HG03457 (cell line): Measurements from ENCODE around the gene KRCC1.

Experiments used
- ATAC-seq: cut with Tn5 transposase; IDR thresholded peaks from one replicate; pipeline ENCODE4 v1.9.1; 2021; ENCODE audit warnings: moderate number of reproducible peaks; ENCODE audit not compliant: unreplicated experiment

KRCC1 gene

DNA sequence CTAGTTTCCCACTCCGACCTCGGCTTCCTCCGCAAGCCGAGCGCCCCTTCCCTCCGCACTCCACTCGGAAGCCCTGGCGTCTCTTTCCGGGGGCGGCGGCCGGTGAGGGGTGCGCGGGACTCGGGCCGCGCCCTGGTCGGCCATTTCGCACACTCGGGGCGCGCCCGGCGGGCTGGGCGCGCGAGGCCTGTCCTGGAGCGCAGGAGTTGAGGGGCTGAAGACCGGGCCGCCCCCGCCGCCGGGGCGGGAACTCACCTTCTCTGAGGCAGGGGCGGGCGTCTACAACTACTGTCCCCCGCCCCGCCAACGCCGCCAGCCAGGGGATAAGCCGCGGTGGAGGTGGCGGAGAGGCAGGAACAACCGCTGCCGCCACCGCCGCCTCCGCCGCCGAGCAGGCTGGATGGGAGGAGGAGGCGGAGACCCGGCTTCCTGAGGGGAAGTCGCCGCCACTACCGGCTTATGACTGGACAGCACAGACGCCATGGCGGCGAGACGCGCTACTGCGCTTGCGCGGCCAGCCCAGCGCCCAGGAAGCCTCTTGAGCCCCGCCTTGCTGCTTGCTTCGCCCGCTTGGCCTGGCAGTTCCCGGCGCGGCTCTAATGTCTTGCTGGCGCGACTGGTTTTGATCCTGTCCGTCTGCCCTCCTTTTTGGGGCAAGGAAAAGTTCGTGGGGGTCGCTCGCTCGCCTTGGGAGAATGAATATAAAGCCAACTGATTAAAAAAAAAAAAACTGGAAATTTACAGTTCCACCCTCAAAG lies at the start of gene KRCC1:
Gene KRCC1 (minus strand): TSS at position 413 of the 758 bp plus-strand sequence. CDS start 27,220 bp downstream, outside the sequence.
- peak; percentile 90 for ATAC-seq

DNA sequence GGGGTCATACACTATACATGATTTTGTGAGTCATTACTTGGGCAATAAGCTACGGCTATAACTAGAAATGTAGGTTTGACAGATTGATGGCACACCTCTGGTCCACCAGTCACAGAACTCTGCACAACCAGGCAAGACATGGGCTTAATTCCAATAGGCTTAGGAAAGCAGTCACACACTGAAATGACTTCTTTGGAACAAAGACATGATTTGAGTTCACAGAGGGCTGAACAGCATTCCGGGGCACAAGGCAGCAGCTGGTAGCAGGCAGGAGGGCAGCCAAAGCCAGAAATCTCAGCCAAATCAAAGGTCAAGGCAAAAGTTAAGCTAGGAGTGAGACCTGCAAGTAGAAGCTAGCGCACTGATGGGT lies 44.9 kb upstream of the KRCC1 start:
- ATAC-seq, result no peak

DNA sequence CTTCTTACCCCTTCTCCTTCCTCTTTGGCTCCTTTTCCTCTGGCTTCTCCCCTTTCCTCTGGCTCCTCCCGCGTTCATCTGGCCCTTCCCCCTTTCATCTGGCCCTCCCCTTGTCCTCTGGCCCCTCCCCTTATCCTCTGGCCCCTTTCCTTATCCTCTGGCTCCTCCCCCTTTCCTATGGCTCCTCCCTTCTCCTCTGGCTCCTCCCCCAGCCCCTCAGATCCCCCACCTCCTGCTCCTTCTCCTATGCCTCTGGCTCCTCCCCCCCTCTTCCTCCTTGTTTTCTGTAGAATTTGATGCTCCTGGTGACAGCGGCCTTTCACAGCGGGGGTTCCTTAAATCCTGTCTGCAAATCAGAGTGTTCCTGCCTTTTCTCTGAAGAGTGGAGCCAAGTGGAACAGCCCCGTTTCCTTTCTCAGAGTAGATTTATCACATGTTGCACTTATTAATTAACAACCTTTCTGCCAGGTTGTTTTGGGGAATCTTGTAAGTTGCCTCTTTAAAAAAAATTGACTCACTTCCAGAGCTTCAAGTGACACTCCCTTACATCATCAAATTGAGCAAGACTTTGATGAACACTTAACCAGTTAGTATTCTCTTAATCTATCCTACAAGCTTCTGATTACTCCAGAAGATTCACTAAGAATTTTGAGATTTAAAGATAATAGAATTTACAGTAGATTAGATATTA lies 44.4 kb upstream of the KRCC1 start:
- ATAC-seq, result no peak

DNA sequence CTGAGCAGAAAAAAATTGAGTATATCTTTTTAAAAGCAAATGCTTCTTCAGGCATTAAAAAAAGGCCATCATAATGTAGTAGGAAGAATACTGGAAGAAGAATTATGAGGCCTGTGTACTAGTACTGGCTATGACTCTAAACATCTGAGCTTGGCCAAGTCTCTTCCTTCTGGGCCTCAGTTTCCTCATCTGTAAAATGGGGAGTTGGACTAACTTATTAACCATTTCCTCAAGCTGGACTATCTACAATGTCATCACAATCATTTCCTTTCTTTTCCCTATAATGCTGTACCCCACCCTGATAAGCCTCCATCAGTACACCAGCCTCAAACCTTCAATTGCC lies 42.9 kb upstream of the KRCC1 start:
- ATAC-seq, result no peak

DNA sequence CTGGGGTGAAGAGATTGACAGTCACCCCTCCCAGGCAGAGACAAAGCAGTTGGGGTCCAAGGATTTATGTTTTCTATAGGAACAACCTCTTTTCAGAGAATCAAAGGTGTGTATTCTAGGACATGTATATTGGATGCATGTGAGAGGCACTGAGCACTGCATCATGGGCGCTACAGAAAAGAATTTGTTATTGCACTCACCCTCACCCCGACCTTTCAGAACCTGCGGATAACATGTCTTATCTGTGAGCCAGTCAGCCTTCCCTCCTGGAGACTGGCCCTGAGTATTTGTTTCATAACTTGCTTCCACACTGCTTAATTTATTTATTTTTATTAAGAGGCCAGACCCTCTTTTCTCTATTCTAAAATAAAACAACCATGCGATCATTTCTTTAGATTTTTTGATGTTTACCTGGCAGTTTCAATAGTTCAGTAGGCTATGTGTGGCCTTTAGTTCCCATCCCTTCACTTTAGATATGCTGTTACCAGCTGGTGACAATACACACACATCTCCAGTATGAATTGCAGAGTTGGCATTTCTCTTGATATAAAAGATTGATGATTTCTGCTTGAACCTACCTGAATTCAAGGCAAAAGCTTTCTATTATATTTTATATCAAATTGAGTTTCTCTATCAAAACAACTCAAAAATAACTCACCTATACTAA lies 42.4 kb upstream of the KRCC1 start:
- no peak for ATAC-seq

DNA sequence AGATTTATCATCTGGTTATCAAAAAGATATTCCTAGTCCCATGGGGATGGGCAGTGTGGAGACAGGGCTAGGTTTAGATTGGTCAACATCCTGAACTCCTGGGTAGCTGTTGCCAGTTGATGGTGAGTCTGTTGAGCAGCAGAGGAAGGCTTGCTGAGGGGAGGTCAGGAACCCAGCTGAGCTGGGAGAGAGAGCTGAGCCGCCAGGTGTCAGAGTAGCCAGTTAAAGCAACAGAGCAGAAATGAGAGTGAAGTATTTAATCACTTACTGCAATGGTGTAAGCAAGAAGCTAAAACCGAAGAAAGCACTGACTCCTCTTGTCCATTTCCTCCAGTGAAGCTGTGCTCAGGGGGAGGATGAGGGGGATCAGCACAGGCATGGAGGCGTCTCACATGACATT lies 41.6 kb upstream of the KRCC1 start:
- ATAC-seq, result no peak

DNA sequence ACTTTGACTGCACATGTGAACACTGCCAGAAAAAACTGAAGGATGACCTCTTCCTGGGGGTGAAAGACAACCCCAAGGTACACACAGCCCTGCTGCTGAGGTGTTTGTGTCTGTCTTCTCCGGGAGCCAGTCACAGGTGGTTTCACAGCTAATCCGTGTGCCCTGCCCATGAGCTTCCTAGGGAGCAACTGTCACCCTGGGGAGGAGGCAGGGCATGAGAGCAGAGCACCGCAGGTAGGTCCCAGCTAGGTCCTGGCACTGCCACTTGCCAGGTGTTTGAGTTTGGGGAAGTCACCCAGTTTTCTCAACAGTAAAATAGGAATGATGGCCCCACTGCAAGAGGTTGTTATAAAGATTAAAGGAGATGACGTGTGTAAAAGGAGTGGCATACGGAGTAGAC lies 41.1 kb upstream of the KRCC1 start:
- no peak for ATAC-seq

DNA sequence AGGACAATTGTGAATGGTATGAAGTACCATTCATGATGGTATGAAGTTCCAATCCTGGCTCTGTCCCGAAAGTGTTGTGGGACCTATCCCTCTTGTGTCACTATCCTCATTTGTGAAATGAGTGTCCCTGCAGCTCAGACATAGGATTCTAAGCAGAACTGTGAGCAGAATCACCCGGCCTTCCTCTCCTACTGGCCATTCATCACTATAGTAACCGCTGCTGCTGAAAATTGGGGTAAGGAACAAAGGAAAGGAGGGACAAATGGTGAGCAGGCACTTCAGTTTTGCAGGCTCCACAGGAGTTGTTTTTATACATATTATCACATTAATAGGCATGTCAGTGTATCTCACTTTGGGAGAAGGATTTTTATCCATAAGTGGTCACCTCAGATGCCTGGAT lies 39.4 kb upstream of the KRCC1 start:
- no peak for ATAC-seq

DNA sequence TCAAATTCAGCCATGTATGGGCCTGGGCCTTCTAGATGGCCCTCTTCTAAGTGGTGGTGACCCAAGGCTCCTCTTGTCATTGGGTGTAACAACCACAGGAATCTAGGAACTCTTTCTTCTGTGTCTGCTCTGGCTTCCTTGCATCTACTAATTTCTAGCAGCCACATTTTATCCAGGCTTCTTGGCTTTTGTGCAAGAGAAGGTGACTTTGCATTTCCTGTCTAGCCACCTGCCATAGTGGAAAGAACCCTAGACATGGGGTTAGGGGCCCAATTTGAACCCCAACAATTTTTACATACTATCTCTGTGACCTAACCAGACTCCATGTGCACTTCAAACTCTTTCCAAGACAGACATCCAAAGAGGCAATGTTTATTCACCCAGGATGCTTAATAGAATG lies 37.2 kb upstream of the KRCC1 start:
- ATAC-seq, result no peak

DNA sequence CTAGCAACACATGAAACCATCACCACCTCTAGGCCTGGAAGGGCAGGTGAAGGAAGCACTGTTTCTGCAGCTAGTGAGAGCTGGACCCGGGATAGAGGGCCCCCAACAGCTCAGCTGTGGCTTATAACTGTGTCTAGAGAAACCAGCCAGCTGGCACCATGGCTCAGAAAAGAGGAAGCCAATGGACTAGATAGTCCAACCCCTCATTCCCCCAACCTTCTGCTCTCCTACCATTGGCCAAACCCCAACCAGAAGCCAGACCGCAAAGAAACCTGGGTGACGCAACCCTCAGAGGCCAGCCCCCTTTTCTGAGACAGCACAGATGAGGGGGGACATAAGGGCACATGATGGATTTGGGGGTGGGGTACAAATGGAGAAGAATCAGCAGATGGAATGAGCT lies 36.4 kb upstream of the KRCC1 start:
- no peak for ATAC-seq

DNA sequence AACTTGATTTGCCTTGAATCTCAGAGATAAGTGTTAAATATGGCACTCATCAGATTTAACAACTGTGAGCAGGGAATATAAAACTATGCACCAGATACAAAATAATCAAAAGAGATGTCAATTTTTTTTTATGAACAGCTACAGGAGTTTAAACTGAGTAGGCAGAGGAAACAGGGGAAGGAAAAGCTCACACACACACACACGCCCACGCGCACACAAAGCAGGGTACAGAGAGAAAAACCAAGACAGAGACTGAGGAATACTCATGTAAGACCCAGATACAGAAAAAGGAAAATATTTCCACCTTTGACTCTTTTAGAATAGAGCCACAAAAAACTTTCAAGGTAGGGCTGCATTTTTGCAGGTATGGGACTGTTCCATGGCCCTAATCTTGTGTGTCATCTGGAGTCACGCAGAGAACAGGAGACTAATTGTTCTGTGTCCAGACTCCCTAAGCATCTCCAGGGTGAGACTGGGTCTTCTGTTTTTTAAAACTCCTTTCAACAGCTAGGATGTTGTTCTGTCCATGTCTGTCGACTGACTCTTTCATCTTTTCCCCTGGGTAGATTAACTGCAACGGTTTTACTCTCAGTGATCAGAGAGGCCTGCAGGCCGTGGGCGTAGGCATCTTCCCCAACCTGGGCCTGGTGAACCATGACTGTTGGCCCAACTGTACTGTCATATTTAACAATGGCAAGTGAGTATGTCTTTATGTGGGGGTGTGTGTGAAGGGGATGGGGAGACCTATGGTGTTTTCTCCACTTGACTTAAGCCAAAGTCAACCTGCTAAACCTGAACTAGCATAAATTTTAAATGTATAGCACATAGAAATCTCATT lies 35.1 kb upstream of the KRCC1 start:
- no peak for ATAC-seq

DNA sequence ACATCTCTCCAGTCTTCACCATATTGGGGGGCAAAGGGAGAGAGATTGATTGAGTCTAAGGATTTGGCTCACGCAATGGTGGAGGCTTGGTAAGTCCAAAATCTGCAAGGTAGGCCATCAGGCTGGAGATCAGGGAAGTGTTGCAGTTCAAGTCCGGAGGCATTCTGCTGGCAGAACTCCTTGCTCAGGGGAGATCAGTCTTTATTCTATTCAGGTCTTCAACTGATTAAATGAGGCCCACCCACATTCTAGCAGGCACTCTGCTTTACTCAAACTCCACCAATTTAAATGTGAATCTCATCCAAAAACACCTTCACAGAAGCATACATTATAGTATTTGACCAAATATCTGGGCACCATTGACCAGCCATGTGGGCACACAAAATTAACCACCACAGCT lies 33.4 kb upstream of the KRCC1 start:
- ATAC-seq, result no peak

DNA sequence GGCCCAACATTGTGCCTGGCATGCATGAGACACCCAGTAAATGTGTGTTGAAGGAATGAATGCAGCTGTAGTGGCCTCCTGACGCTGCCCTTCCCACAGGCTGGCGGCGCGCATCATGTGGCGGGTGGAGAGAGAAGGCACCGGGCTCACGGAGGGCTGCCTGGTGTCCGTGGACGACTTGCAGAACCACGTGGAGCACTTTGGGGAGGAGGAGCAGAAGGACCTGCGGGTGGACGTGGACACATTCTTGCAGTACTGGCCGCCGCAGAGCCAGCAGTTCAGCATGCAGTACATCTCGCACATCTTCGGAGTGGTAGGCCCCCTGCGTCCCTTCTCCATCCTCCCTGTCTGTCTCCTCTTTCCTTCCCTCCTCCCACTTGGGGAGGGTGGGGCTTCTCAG lies 32.2 kb upstream of the KRCC1 start:
- ATAC-seq, result no peak

DNA sequence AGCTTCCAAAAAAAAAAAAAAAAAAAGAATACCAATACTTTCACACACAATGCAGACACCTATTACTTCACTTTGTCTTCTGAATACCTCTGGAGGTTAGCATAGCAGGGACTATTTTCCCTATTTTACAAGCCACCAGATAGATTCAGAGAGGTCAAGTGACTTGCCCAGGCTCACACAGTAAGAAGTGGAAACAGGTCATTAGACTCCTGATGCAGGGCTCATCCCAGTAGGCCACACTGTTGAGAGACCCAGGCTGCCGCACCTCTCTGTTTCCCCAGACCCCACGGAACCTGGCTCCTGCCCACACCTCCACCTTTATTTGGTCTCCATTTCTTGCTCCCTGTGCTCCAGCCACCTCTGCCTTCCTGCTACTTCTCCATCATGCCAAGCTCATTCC lies 31.5 kb upstream of the KRCC1 start:
- ATAC-seq, result no peak

DNA sequence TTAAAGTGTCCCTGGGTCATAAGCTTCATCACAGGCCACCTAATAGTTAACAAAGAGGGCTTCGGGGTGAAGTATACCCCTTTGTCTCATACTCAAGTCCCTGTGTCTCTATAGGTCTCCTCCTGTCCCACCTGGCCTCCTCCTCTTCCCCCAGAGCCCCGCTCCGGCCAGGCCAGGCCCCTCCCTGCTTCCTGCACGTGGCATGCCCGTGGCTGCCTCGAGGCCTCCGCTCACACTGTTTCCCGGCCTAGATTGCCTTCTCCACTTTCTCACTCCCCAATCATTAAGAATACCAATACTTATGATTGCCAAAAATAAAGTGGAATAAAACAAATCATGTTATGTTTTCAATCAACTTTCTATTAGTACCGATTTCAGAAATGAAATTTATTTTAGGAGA lies 30.8 kb upstream of the KRCC1 start:
- ATAC-seq, result no peak

DNA sequence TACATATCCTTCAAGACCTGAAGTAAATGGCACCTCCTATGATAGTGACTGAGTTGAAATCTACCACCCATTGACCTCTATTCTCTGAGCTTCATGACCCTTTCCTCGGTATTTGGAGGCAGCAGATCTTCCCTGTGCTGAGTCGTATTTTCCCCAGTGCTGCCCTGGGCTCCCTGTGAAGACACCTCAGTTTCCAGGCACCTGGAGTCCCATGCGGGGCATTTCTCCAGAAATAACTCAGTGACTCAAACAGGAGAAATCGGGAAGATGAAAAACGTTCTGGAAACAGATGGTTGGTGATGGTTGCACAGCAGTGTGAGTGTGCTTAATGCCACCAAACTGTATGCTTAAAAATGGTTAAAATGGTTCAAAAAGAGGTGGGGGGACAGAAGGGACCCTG lies 30.0 kb upstream of the KRCC1 start:
- no peak for ATAC-seq

DNA sequence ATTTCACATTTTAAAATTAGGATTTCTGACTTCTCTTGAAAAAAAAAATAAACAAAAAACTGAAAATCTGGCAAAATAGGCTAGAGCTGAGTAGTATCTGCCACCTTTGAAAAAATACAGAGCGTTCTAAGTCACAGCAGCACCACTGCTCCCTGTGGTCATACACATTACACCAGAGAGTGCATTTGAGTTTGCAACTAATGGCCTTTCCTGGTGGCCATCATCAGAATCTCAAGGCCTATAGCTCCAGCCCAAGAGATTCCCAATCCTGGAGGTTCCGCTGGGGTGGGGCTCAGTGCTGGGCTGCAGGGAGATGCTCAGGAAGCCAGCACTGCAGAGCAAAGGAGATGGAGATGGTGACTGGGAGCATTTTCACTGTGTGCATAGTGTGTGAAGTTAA lies 29.5 kb upstream of the KRCC1 start:
- no peak for ATAC-seq

DNA sequence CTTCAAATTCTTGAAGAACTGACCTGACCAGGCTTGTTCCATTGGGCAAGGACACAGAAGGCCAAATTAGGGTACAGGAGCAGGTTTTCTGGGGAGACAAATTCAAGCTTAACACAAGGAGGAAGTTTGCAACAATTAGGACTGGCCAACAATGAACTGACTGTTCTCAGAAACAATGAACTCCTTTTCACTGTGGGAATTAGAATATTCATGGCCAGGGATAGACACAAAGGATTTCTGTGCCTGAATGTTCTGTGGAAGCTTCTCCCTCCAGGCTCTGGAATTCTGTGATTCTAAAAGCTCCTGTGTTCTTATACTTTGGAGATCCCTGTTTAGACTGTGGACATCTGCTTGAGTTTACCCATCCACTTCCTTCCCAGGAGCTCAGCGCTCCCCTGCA lies 27.2 kb upstream of the KRCC1 start:
- ATAC-seq, result no peak

DNA sequence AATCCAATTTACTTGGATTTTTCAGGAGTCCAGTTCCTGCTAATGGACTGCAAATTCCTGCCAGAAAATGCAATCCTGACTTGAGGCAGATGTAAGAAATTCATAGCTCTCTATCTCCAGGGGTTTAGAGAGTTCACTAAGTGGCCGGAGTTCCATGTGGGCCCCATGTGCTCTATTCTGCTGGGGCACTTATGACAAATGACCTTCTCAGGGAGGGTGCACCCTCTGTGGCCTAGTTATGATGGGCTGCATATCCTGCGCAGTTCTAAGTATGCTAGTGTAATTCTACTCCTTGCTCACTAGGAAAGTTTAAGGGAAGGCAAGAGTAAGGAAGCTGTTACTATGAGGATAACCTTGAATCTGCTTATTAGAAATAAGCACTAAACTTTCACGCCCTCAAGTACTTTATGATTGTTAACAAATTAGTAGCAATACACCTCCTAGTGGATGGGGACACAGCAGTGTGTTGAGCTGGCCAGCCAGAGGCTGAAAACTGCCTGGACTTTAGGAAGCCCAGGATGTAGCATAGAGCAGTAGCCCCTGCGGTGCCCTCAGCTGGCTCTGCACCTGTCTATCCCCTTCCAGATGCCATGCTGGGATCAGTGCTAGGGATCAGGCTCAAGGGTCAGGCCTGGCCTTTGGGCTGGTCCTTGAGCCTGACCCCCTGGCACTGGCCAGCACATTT lies 26.5 kb upstream of the KRCC1 start:
- no peak for ATAC-seq

DNA sequence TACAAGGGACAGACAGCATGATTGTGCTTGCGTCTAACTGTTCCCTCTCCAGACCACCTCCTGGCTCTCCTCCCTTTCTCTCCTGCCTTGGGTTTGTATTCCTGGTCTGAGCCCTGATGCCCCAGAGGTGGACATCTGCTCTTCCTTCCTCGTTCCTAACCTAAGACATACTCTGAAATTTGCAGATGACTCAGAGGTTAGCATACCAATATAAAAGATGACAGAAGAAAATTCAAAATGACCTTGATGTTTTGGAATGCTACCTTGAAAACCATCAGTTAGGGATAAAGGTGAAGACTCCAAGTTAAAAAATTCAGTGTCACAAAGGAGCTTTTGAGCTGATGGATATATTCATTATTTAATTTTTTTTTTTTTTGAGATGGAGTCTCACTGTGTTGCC lies 25.0 kb upstream of the KRCC1 start:
- ATAC-seq, result no peak

DNA sequence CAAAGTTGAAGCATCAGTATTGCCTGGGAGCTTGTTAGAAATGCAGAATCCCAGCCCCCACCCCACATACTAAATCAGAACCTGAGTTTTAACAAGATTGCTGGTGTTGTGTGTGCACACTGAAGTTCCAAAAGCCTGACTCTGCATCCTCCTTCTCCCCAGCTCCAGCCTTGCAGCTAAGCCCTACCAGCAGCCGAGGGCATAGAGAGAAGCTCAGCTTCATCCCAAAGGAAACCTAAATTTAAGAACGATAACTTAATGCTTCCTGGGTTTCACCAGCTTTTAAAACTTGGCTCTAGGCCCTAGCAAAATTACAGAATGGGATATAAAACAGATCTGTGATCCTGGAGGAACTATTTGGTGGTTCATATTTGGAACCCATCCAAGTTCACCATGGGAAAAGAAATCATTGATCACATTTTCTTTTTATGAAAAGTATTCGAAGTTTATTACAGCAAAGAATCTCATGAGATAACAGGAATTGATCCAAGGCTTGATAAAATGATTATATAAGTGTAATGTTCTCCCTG lies 23.1 kb upstream of the KRCC1 start:
- no peak for ATAC-seq
